ENCODE results near the gene SLX1B.
"Not testable (repeated sequence)": the region's sequence is repeated elsewhere in the genome, so short reads cannot be mapped to it uniquely, and the experiment has no call there.

- not testable (repeated sequence) for TF ChIP-seq CTCF, POLR2A (IDR thresholded peaks at IDR 0.05)
These were observed 52.0 kb downstream of the SLX1B start, which contains the start of gene NPIPB12 for GRCh38 chr16:29506308-29506707.

Measured in breast epithelium (tissue), 3 donors.